K562 (cell line): Measurements from ENCODE around the gene ZSWIM6. TPM values are rescaled to one million over a fixed set of nuclear protein-coding genes. Genes with fewer than 3 reads are reported as not detected.

Experiments used
- ATAC-seq: fragments of 200-7000 bp; cut with Tn5 transposase; 3 replicates; pipeline ENCODE4 v1.9.1; 2020; ENCODE audit warnings: moderate library complexity
- BruUV-seq: library from RNA; stranded (reverse); fragments of 400-500 nt; replicated peaks from 2 replicates; lab custom pipeline; 2021; lab: Mats Ljungman, UMichigan
- CTCF ChIA-PET: fragments of 300-600 bp; formaldehyde crosslinking; extraction: SDS; loops from one replicate; lab custom pipeline; 2021; ENCODE audit warnings: low intra/inter-chr PET ratio; lab: Yijun Ruan, JAX
- POLR2A ChIA-PET: fragments of 300-600, 350-650 bp; sonication (Branson Sonifier 250); formaldehyde crosslinking; extraction: SDS; loops from one replicate; lab custom pipeline; 2021; ENCODE audit warnings: antibody characterized with exemption, inconsistent platforms; lab: Yijun Ruan, JAX
- DNase-seq, 4 experiments: peaks; one replicate each; pipeline versions ENCODE4 v3.0.0 to v3.0.0-alpha.2; 2011 to 2018; ENCODE audit warnings: low spot score in 3 of 4, mixed read lengths in 3 of 4; ENCODE audit errors: extremely low read depth in 1 of 4
- FAIRE-seq: peaks from 2 replicates; lab custom pipeline; 2011; peaks lifted over from hg19 to GRCh38; lab: Jason Lieb, UNC
- H2AFZ ChIP-seq: 2 replicates; pipeline ENCODE4 v1.6.0; 2011; ENCODE audit warnings: low read depth, low read length, control low read depth, inconsistent platforms
- H3K27ac ChIP-seq: fragments of 200-600 bp; 3 replicates; pipeline ENCODE4 v1.8.0; 2011; ENCODE audit warnings: low read depth, mild to moderate bottlenecking, control low read depth, inconsistent platforms, low read length, moderate library complexity, mixed read lengths; ENCODE audit errors: extremely low read depth
- H3K27me3 ChIP-seq, 2 experiments: fragments of 300-600 bp in 1 of 2; 2 replicates in 1 of 2; 3 replicates in 1 of 2; pipeline versions ENCODE4 v1.6.0 to v1.8.0; 2011; ENCODE audit warnings: inconsistent platforms in 2 of 2, low read length in 2 of 2, mild to moderate bottlenecking in 1 of 2, mixed read lengths in 1 of 2, moderate library complexity in 1 of 2; ENCODE audit not compliant: control insufficient read depth in 2 of 2, insufficient read depth in 2 of 2
- H3K36me3 ChIP-seq: fragments of 300-600 bp; 3 replicates; pipeline ENCODE4 v1.8.0; 2011; ENCODE audit warnings: mild to moderate bottlenecking, low read length, inconsistent platforms; ENCODE audit not compliant: control insufficient read depth, insufficient read depth
- H3K4me1 ChIP-seq, 2 experiments: fragments of 200-600 bp in 1 of 2; replicated peaks in 1 of 2; 2 replicates in 1 of 2; 3 replicates in 1 of 2; pipeline versions ENCODE4 v1.5.1 to v1.8.0; 2011; ENCODE audit warnings: inconsistent platforms in 2 of 2, low read length in 2 of 2, mild to moderate bottlenecking in 1 of 2, mixed read lengths in 1 of 2, moderate library complexity in 1 of 2; ENCODE audit not compliant: control insufficient read depth in 2 of 2, insufficient read depth in 2 of 2
- H3K4me2 ChIP-seq: 2 replicates; pipeline ENCODE4 v1.6.1; 2011; ENCODE audit warnings: low read length, control low read depth, inconsistent platforms, mixed read lengths; ENCODE audit not compliant: insufficient read depth
- H3K4me3 ChIP-seq: fragments of 200-600 bp; sonication (generic), shearing (Covaris generic); 2 replicates; pipeline ENCODE4 v1.5.1; 2016; ENCODE audit warnings: control low read depth, inconsistent platforms
- H3K79me2 ChIP-seq: fragments of 200-600 bp; 3 replicates; pipeline ENCODE4 v1.8.0; 2011; ENCODE audit warnings: low read length, inconsistent platforms; ENCODE audit not compliant: control insufficient read depth, insufficient read depth
- H3K9ac ChIP-seq, 2 experiments: 2 replicates each; pipeline versions ENCODE4 v1.6.0 to v1.6.1; 2011; ENCODE audit warnings: low read depth in 2 of 2, low read length in 2 of 2, control low read depth in 1 of 2, inconsistent platforms in 1 of 2, mild to moderate bottlenecking in 1 of 2, mixed read lengths in 1 of 2; ENCODE audit not compliant: insufficient read depth in 1 of 2
- H3K9me1 ChIP-seq: one replicate; pipeline ENCODE4 v1.6.0; 2011; ENCODE audit warnings: inconsistent platforms, mild to moderate bottlenecking, low read length, moderate library complexity; ENCODE audit not compliant: control insufficient read depth, insufficient read depth
- H3K9me3 ChIP-seq: replicated peaks from 2 replicates; pipeline ENCODE4 v1.5.1; 2011; ENCODE audit warnings: low read depth, low read length, inconsistent platforms; ENCODE audit not compliant: control insufficient read depth, insufficient read depth
- H4K20me1 ChIP-seq: replicated peaks from 2 replicates; pipeline ENCODE4 v1.6.1; 2011; ENCODE audit warnings: low read length, inconsistent platforms, mixed read lengths; ENCODE audit not compliant: control insufficient read depth, insufficient read depth
- POLR2G ChIP-seq: fragments of 200-400 bp; formaldehyde crosslinking; IDR thresholded peaks from 2 replicates; pipeline ENCODE4 v1.6.1; 2017; ENCODE audit warnings: low read depth, mild to moderate bottlenecking, antibody characterized with exemption, low read length, moderate library complexity
- SAFB2 ChIP-seq: fragments of 200-400 bp; formaldehyde crosslinking; IDR thresholded peaks from 2 replicates; pipeline ENCODE4 v1.6.1; 2018; ENCODE audit warnings: borderline replicate concordance, low read length, low read depth, moderate library complexity; ENCODE audit not compliant: severe bottlenecking
- TBP ChIP-seq: optimal IDR thresholded peaks from 2 replicates; pipeline ENCODE3; 2011; ENCODE audit warnings: low read depth, low read length, improper control_type of control experiment
- ZHX1 ChIP-seq: fragments of 150-350 bp; conservative IDR thresholded peaks from 2 replicates; pipeline ENCODE4 v1.6.1; 2014; ENCODE audit warnings: low read length
- ZNF239 ChIP-seq: fragments of 250-450 bp; sonication (Bioruptor Pico); IDR thresholded peaks from 2 replicates; pipeline ENCODE4 v1.4.0; 2020; ENCODE audit warnings: mild to moderate bottlenecking
- ZNF354B ChIP-seq: fragments of 250-450 bp; sonication (Bioruptor Pico); IDR thresholded peaks from 2 replicates; pipeline ENCODE4 v1.4.0; 2020
- ZZZ3 ChIP-seq: fragments of 450-650 bp; IDR thresholded peaks from 2 replicates; pipeline ENCODE4 v1.6.1; 2016; ENCODE audit warnings: antibody characterized with exemption, mild to moderate bottlenecking, moderate library complexity
- WGBS: fragments of 100-300 bp; shearing (Covaris generic); methylation state at CpG from one replicate; pipeline ENCODE4 v1.1.6; 2016; ENCODE audit warnings: low coverage, mixed read lengths; ENCODE audit not compliant: insufficient coverage; ENCODE audit errors: missing lambda C conversion rate; 5-methylcytosine and 5-hydroxymethylcytosine counted together
- in situ Hi-C: fragments of 300-500 bp; cut with MboI; formaldehyde crosslinking; loops from 4 replicates; pipeline ENCODE4 v1.15.0; 2018; ENCODE audit warnings: inconsistent platforms, mixed read lengths
- intact Hi-C: fragments of 100-400 bp; cut with micrococcal nuclease; formaldehyde crosslinking; loops from 2 replicates; pipeline ENCODE4 v1.14.2; 2022
- polyA plus RNA-seq, 8 experiments: library from polyadenylated mRNA; depleted of rRNA in 4 of 8; stranded (reverse) in 5 of 8; unstranded in 3 of 8; fragments of >200 nt; fragmentation: Nextera tagmentation in 2 of 8; fragmentation: Illumina TruSeq in 1 of 8; extraction: Ambion mirVana in 2 of 8; extraction: Trizol in 1 of 8; gene quantifications; 2 replicates each; pipeline versions ENCODE4 v1.2.1 to v1.2.3, GENCODE V29; 2011 to 2014; ENCODE audit warnings: inconsistent platforms in 1 of 8, missing spikeins in 1 of 8
- total RNA-seq, 7 experiments: library from RNA; depleted of rRNA in 6 of 7; stranded (reverse); fragments of >200 nt in 6 of 7; fragmentation: Illumina TruSeq in 2 of 7; extraction: Trizol in 2 of 7; gene quantifications; 2 replicates each; pipeline versions ENCODE4 v1.2.1 to v1.2.3, GENCODE V29; 2011 to 2021; ENCODE audit warnings: low replicate concordance in 1 of 7
- TF ChIP-seq, protein P1 (sequence below): IDR thresholded peaks from 2 replicates; pipeline ENCODE4 v1.6.1; 2012; ENCODE audit warnings: low read depth, low read length, improper control_type of control experiment, borderline replicate concordance
- TF ChIP-seq, protein P2 (sequence below): fragments of 250-450 bp; sonication (Bioruptor Pico); IDR thresholded peaks from 2 replicates; pipeline ENCODE4 v1.8.0; 2021; ENCODE audit warnings: mild to moderate bottlenecking, moderate library complexity

Gene ZSWIM6
- total and polyA plus RNA-seq, 9 of the 15 experiments (the other 6 are each of a cell fraction or from before 2014, with no cell fraction given) = 0.81 to 3.2 (median 2.0) TPM

- TF ChIP-seq, protein P1, sequence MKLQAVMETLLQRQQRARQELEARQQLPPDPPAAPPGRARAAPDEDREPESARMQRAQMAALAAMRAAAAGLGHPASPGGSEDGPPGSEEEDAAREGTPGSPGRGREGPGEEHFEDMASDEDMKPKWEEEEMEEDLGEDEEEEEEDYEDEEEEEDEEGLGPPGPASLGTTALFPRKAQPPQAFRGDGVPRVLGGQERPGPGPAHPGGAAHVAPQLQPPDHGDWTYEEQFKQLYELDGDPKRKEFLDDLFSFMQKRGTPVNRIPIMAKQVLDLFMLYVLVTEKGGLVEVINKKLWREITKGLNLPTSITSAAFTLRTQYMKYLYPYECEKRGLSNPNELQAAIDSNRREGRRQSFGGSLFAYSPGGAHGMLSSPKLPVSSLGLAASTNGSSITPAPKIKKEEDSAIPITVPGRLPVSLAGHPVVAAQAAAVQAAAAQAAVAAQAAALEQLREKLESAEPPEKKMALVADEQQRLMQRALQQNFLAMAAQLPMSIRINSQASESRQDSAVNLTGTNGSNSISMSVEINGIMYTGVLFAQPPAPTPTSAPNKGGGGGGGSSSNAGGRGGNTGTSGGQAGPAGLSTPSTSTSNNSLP = no peak
- TF ChIP-seq ZZZ3 = no peak
- TF ChIP-seq TBP = no peak
These were observed 32.8 kb upstream of the ZSWIM6 start (continued) for GRCh38 chr5:61299261-61299681.

DNA sequence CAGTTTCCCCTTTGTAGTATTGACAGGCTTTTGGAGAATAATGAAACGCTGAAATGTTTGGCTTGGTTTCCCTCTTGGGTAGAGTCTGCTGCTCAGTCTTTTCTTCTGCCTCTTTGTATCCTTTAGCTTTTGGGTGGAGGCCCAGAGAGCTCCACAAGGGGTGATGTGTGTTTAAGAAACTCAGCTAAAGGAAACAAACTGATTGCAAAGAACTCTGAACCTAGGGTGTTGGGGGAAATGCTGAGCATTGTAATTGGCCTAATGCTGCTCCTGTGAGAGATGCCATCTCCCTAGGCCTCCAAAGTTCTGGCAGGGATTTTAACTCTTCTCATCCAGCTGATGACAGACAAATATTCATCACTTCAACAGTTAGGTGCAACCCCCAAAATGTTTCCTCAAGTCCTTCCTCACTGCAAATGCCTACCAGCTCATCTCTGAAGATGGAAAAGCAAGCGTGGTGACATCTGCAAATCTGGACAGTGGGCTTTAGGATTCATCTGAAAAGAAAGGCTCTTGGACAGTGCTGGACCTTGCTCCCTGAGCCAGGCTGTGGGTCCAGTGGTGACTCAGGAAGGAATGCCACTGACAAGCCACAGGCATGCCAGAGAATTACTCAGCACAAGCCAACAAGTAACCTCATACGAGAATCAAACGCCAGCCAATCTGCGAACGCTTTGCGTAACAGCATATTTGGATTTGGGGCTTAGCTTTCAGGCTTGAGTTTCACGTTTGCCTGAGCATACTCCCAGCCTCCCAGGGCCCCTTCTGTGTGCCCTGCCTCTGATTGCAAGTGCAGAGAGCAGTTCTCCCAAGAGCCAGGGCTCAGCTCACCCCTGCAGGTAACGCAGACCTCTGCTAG is 30.5 kb upstream of the ZSWIM6 start:
- in situ Hi-C loops = no loop called here
- Histone ChIP-seq H3K4me3 (no peak overlapping the region), H3K79me2 (no peaks in the 10 kb centered on the region), H3K9ac (no peak overlapping the region), H2AFZ (no peak overlapping the region), H3K36me3 (no peaks in the 10 kb centered on the region), H3K4me1 (peaks cover 0 to 3% of the 10 kb centered on the region in 2 experiments; a peak in 1 of 5 replicates), H3K4me2 (no peak overlapping the region), H3K27me3 (peaks cover 0 to 13% of the 10 kb centered on the region in 2 experiments; a peak in 1 of 5 replicates), H4K20me1 (no peaks in the 10 kb centered on the region), H3K27ac (no peak overlapping the region), H3K9me1 (no peaks in the 10 kb centered on the region), H3K9me3 (no peaks in the 10 kb centered on the region)
- ChIA-PET POLR2A (no interaction called here), CTCF (no interaction called here)
- DNase-seq = no peak
- TF ChIP-seq ZNF354B (CRISPR knock-in tag) = no peak
- TF ChIP-seq POLR2G = no peak
- no peak for TF ChIP-seq ZNF239
- no peak for TF ChIP-seq SAFB2
- TF ChIP-seq, protein P2, sequence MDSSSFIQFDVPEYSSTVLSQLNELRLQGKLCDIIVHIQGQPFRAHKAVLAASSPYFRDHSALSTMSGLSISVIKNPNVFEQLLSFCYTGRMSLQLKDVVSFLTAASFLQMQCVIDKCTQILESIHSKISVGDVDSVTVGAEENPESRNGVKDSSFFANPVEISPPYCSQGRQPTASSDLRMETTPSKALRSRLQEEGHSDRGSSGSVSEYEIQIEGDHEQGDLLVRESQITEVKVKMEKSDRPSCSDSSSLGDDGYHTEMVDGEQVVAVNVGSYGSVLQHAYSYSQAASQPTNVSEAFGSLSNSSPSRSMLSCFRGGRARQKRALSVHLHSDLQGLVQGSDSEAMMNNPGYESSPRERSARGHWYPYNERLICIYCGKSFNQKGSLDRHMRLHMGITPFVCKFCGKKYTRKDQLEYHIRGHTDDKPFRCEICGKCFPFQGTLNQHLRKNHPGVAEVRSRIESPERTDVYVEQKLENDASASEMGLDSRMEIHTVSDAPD (CRISPR knock-in tag) = no peak
- TF ChIP-seq ZHX1 = no peak
- WGBS = 15% methylated on average over 9 of the region's 9 CpGs
- no TSS peak for BruUV-seq
- ATAC-seq = no peak
- FAIRE-seq = no peak
- intact Hi-C loops = no loop called here
